NCI-H2107 treated with DMSO at 0.1 percent for 48 hours (cell line): ENCODE data around the gene EME1.
"Not testable (repeated sequence)": the region's sequence is repeated elsewhere in the genome, so short reads cannot be mapped to it uniquely, and the experiment has no call there.

Source experiments
- DNase-seq: peaks from one replicate; lab custom pipeline; 2025; ENCODE audit not compliant: unreplicated experiment; lab: John Stamatoyannopoulos, UW

Gene EME1

DNA sequence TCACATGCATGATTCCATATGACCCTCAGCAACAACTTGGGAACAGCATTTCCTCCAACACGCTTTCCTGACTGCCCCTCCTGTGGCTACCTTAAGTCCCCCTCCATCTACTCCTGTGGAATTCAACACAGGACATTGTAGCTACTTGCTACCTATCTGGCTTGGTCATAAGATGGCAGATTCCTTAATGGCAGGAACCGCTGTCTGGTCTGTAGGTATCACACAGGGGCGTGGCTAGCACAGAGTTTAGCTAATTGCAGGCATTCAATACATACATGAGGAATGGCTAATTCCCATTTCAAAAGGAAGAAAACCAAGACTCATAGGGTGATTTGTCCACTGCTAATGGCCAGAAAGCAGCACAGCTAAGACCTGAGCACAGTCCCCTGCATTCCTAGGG lies 15.7 kb downstream of the EME1 start:
- no peak for DNase-seq

- no peak for DNase-seq
Observed at GRCh38 chr17:50389534-50389933, 16.5 kb downstream of the EME1 start.

DNA sequence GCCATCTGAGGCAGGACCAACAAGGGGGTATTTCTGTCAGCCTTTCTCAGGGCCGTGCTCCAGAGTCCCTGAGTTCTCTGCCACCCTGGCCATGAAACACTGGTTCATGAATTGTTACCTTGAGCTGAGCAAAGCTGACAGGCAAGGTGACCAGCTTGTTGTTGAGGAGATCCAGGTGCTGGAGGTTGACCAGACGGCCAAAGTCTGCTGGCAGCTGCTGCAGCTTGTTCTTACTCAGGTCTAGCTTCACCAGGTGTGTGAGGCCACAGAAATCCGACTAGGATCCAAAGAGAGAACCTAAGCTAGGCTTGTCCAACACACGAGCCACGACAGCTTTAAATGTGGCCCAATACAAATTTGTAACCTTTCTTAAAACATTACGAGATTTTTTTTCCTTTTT lies 19.6 kb downstream of the EME1 start:
- DNase-seq: no peak

- DNase-seq: no peak
Observed at GRCh38 chr17:50393700-50394099, 20.7 kb downstream of the EME1 start.

GRCh38 chr17:50394711-50395110 lies 21.7 kb downstream of the EME1 start:
- no peak for DNase-seq

GRCh38 chr17:50396261-50397110 lies 23.5 kb downstream of the EME1 start:
- no peak for DNase-seq

GRCh38 chr17:50397111-50397918 lies 24.3 kb downstream of the EME1 start, which contains the start of gene LRRC59:
Gene LRRC59 (minus strand): TSS chr17:50397523. CDS start chr17:50397317, 206 bp downstream.
- peak; percentile 15 for DNase-seq

DNA sequence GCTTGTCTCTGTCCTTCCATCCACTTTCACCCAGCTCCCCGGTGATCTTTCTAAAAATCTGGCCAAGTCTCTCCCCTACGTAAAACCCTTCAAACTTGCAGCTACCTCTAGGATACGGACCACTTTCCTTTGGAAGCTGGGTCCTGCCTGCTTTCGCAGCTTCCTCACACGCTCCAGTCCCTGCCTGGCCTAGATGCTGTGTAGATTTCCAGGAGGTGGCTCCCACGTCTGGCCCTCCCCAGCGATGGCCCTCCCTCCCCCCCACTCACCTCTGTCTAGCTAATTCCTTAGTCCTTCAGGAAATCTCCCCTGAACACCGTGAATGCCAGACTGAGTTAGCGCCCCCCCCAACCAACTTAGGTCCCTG lies 24.9 kb downstream of the EME1 start:
- DNase-seq: no peak

DNA sequence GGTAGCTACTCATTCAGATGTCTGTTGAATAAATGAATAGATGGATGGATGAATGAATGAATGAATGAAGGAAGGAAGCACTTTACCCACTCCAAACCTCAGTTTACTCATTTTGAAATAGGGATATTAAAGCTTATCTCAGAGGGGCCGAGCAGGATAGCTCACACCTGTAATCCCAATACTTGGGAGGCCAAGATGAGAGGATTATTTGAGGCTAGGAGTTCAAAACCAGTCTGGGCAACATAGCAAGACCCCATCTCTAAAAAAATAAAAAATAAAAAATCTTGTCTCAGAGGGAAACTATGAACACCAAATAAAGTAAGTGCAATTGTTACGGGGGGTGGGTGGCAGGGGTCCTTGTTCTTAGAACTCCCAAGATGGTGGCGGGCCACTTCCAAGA lies 25.6 kb downstream of the EME1 start:
- not testable (repeated sequence) for DNase-seq

GRCh38 chr17:50399591-50399990 lies 26.6 kb downstream of the EME1 start:
- not testable (repeated sequence) for DNase-seq

GRCh38 chr17:50405351-50405750 lies 32.3 kb downstream of the EME1 start:
- DNase-seq: not testable (repeated sequence)

- no peak for DNase-seq
Observed at GRCh38 chr17:50406578-50406977, 33.5 kb downstream of the EME1 start.

GRCh38 chr17:50407921-50408320 lies 34.9 kb downstream of the EME1 start:
- DNase-seq: no peak

- no peak for DNase-seq
Observed at GRCh38 chr17:50412188-50412732, 39.2 kb downstream of the EME1 start.

DNA sequence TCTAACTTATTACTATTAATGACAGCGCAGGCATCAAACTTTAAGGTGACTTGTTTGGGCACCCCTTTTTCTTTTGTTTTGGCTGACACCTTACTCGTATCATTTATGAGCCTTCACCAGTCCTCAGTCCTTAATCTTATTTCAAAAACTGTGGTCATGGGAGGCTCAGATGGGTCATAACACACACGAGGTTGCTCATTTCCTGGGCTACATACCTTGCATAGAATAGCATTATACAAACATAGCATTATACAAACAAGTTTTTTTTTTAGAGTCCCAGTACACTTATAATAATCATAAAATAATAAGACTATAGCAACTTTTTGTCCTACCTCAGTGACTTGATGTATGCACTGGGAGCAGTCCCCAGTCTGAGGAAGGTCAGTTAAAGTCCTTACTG lies 41.8 kb downstream of the EME1 start:
- no peak for DNase-seq

DNA sequence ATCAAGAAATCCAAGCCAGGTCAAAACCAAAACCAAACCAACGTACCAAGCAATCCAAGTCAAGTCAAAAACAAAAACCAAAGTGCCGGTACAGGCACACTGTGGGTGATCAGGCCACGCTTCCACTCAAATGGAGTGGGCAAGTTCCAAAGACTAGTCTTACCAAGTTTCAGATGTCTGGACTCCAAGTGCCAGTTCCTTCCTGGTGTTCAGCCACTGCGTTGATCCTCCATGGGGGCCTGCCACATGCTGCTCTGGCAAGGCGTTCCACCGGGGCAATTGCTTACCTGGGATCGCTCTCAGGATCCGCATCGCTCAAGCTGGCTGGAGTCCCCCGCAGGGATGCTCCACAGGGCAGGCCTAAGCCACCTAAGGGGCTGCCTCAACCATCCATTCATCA lies 46.5 kb downstream of the EME1 start:
- DNase-seq: not testable (repeated sequence)

- no peak for DNase-seq
Observed at GRCh38 chr17:50420419-50421112, 47.5 kb downstream of the EME1 start.

GRCh38 chr17:50421308-50422051 lies 48.5 kb downstream of the EME1 start:
- no peak for DNase-seq

DNA sequence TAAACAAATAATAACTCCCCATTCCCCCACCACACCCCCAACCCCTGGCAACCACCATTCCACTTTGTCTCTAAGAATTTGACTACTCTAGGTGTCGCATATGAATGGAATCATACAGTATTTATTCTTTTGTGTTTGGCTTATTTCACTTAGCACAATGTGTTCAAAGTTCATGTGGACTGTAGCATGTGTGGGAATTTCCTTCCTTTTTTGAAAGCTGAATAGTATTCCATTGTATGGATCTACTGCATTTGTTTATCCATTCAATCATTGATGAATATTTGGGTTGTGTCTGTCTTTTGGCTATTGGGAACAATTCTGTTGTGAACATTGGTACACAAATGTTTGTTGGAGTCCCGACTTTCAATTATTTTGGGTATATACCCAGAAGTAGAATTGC lies 49.7 kb downstream of the EME1 start:
- no peak for DNase-seq

GRCh38 chr17:50423553-50424159 lies 50.6 kb downstream of the EME1 start:
- DNase-seq: peak; percentile 70
